Measurements from ENCODE around the gene TRIM71. TPM values are rescaled to one million over a fixed set of nuclear protein-coding genes. Genes with fewer than 3 reads are reported as not detected.

The TRIM71 gene
- total and polyA plus RNA-seq, 2 of the 13 experiments (the other 11 are each of a cell fraction or from before 2014, with no cell fraction given) = 21.7 to 76.9 TPM

- Histone ChIP-seq H3K4me1 (ENCODE audit: insufficient read depth, low read length) (peaks cover 98% of the 10 kb centered on the region), H3K27ac (ENCODE audit: extremely low read length, insufficient read depth, low read length) (no peak overlapping the region), H3K9ac (ENCODE audit: insufficient read depth, low read depth, low read length) (no peak overlapping the region), H3K27me3 (ENCODE audit: control insufficient read depth in 1 of 2, insufficient read depth in 2 of 2, low read length in 2 of 2) (no peaks in the 10 kb centered on the region), H3K9me3 (ENCODE audit: low read length) (no peaks in the 10 kb centered on the region), H3K4me2 (ENCODE audit: low read depth, low read length) (no peak overlapping the region; the same call in 1 of the 2 replicates), H3K4me3 (replicated peaks in 1 of 3; ENCODE audit: insufficient read depth in 1 of 3, low read depth in 2 of 3, low read length in 3 of 3) (no peak overlapping the region), H3K36me3 (replicated peaks in 1 of 2; ENCODE audit: control insufficient read depth in 1 of 2, insufficient read depth in 2 of 2, low read length in 2 of 2) (peaks cover 13 to 19% of the 10 kb centered on the region in 2 experiments), H2AFZ (ENCODE audit: low read length) (no peak overlapping the region), H3K79me2 (ENCODE audit: insufficient read depth, low read length) (peaks cover 98% of the 10 kb centered on the region), H4K20me1 (ENCODE audit: insufficient read depth, low read length) (peaks cover 98% of the 10 kb centered on the region)
- FAIRE-seq = peak; percentile 39
- TF ChIP-seq ZNF160 (CRISPR knock-in tag; IDR thresholded peaks at IDR 0.05) (no peak), ZNF503 (CRISPR knock-in tag; IDR thresholded peaks at IDR 0.05) (no peak), RBM22 (optimal IDR thresholded peaks at IDR 0.05; ENCODE audit: low read length) (peak; percentile 10), HNF4A (CRISPR knock-in tag; IDR thresholded peaks at IDR 0.05) (0 out of 2 replicates have a peak, but pooled peaks have one; percentile 18)
- BruUV-seq (replicated peaks) = TSS peak; percentile 23
- intact Hi-C loops (cut with micrococcal nuclease; ENCODE audit: unreplicated experiment) = no loop called here
- CTCF ChIA-PET (ENCODE audit: low intra/inter-chr PET ratio, low total read pairs) = no interaction called here
- POLR2A ChIA-PET = no interaction called here
- DNase-seq (ENCODE audit: low spot score) = no peak
- in situ Hi-C loops (cut with HindIII; ENCODE audit: extremely low pct_ligation_motif_present, low pct_unique_long_range_greater_than_20kb) = no loop called here
- 69% methylated on average over 5 of the region's 5 CpGs for WGBS (ENCODE audit: low lambda C conversion rate)
- ATAC-seq = no peak
Observed at GRCh38 chr3:32867954-32868353, 50.2 kb downstream of the TRIM71 start.

- no peak for ATAC-seq
Observed at GRCh38 chr3:32868719-32869512, 51.1 kb downstream of the TRIM71 start.

More at GRCh38 chr3:32868719-32869512, 51.1 kb downstream of the TRIM71 start:
- no peak overlapping the region for H2AFZ ChIP-seq (ENCODE audit: low read length)
- 60% methylated on average over 7 of the region's 7 CpGs for WGBS (ENCODE audit: low lambda C conversion rate)
- H3K27me3 ChIP-seq (ENCODE audit: control insufficient read depth in 1 of 2, insufficient read depth in 2 of 2, low read length in 2 of 2) = no peaks in the 10 kb centered on the region
- FAIRE-seq (no peak), DNase-seq (ENCODE audit: low spot score) (no peak)
- ChIA-PET CTCF (ENCODE audit: low intra/inter-chr PET ratio, low total read pairs) (no interaction called here), POLR2A (no interaction called here)
- intact Hi-C loops (cut with micrococcal nuclease; ENCODE audit: unreplicated experiment) (no loop called here), in situ Hi-C loops (cut with HindIII; ENCODE audit: extremely low pct_ligation_motif_present, low pct_unique_long_range_greater_than_20kb) (no loop called here)
- H3K9me3 ChIP-seq (ENCODE audit: low read length) = no peaks in the 10 kb centered on the region
- H3K4me2 ChIP-seq (ENCODE audit: low read depth, low read length) = no peak overlapping the region
- peaks cover 89% of the 10 kb centered on the region for H3K4me1 ChIP-seq (ENCODE audit: insufficient read depth, low read length)
- no TSS peak for BruUV-seq (replicated peaks)
- H3K4me3 ChIP-seq (replicated peaks in 1 of 3; ENCODE audit: insufficient read depth in 1 of 3, low read depth in 2 of 3, low read length in 3 of 3) = no peak overlapping the region
- peaks cover 98% of the 10 kb centered on the region for H3K79me2 ChIP-seq (ENCODE audit: insufficient read depth, low read length)
- TF ChIP-seq MIER2 (CRISPR knock-in tag; IDR thresholded peaks at IDR 0.05) = no peak
- TF ChIP-seq CHD4 (IDR thresholded peaks at IDR 0.05; ENCODE audit: borderline replicate concordance, low read length) = no peak
- peak; percentile 46 for TF ChIP-seq MAX (IDR thresholded peaks at IDR 0.05)
- peak; percentile 89 for TF ChIP-seq RBM22 (optimal IDR thresholded peaks at IDR 0.05; ENCODE audit: low read length)
- TF ChIP-seq THYN1 (CRISPR knock-in tag; IDR thresholded peaks at IDR 0.05; ENCODE audit: borderline replicate concordance, low read depth) = no peak
- TF ChIP-seq AHDC1 (CRISPR knock-in tag; IDR thresholded peaks at IDR 0.05; ENCODE audit: borderline replicate concordance) = no peak
- peaks cover 19 to 29% of the 10 kb centered on the region in 2 experiments for H3K36me3 ChIP-seq (replicated peaks in 1 of 2; ENCODE audit: control insufficient read depth in 1 of 2, insufficient read depth in 2 of 2, low read length in 2 of 2)
- H3K27ac ChIP-seq (ENCODE audit: extremely low read length, insufficient read depth, low read length) = peak overlapping the region; percentile 34
- no peak overlapping the region for H3K9ac ChIP-seq (ENCODE audit: insufficient read depth, low read depth, low read length)
- H4K20me1 ChIP-seq (ENCODE audit: insufficient read depth, low read length) = peaks cover 98% of the 10 kb centered on the region

Data from HepG2 (cell line).